Fibroblast of lung (primary cell): ENCODE data around the gene ZBTB43. TPM values are rescaled to one million over a fixed set of nuclear protein-coding genes. Genes with fewer than 3 reads are reported as not detected.

Experiments used
- DNase-seq, 2 donors: peaks; one replicate each; pipeline versions ENCODE4 v3.0.0 to v3.0.0-alpha.2; 2010; ENCODE audit warnings: low read depth in 2 of 2
- H2AFZ ChIP-seq: 2 replicates; pipeline ENCODE4 v1.5.1; 2012; ENCODE audit warnings: low read length, control low read depth, inconsistent platforms
- H3K27ac ChIP-seq: 2 replicates; pipeline ENCODE4 v1.5.1; 2011; ENCODE audit warnings: low read length, control low read depth; ENCODE audit not compliant: insufficient read depth
- H3K27me3 ChIP-seq: 2 replicates; pipeline ENCODE4 v1.5.1; 2011; ENCODE audit warnings: mild to moderate bottlenecking, low read length; ENCODE audit not compliant: control insufficient read depth, insufficient read depth
- H3K36me3 ChIP-seq: 2 replicates; pipeline ENCODE4 v1.5.1; 2011; ENCODE audit warnings: low read length; ENCODE audit not compliant: control insufficient read depth, insufficient read depth
- H3K4me1 ChIP-seq: 2 replicates; pipeline ENCODE4 v1.5.1; 2011; ENCODE audit warnings: low read length; ENCODE audit not compliant: control insufficient read depth, insufficient read depth; ENCODE audit errors: extremely low read depth
- H3K4me2 ChIP-seq: 2 replicates; pipeline ENCODE4 v1.5.1; 2011; ENCODE audit warnings: low read length, control low read depth; ENCODE audit not compliant: insufficient read depth; ENCODE audit errors: extremely low read depth
- H3K4me3 ChIP-seq, 4 experiments: fragments of 200-600 bp in 1 of 4; sonication (generic) in 1 of 4; replicated peaks in 1 of 4; 2 replicates each; pipeline ENCODE4 v1.5.1; 2011 to 2016; ENCODE audit warnings: low read length in 4 of 4, low read depth in 3 of 4, mild to moderate bottlenecking in 3 of 4, control low read depth in 2 of 4, inconsistent platforms in 1 of 4, mixed read lengths in 1 of 4; ENCODE audit not compliant: insufficient read depth in 1 of 4; ENCODE audit errors: control extremely low read depth in 1 of 4
- H3K79me2 ChIP-seq: 2 replicates; pipeline ENCODE4 v1.5.1; 2012; ENCODE audit warnings: mild to moderate bottlenecking, low read length, inconsistent platforms; ENCODE audit not compliant: control insufficient read depth, insufficient read depth
- H3K9ac ChIP-seq: 2 replicates; pipeline ENCODE4 v1.5.1; 2011; ENCODE audit warnings: mild to moderate bottlenecking, low read length, control low read depth; ENCODE audit not compliant: insufficient read depth
- H3K9me3 ChIP-seq: 2 replicates; pipeline ENCODE4 v1.5.1; 2012; ENCODE audit warnings: low read depth, low read length; ENCODE audit not compliant: control insufficient read depth, insufficient read depth
- H4K20me1 ChIP-seq: 2 replicates; pipeline ENCODE4 v1.5.1; 2011; ENCODE audit warnings: low read length; ENCODE audit not compliant: control insufficient read depth, insufficient read depth; ENCODE audit errors: extremely low read depth
- CTCF ChIP-seq, 2 donors: IDR thresholded peaks in 1 of 2; conservative IDR thresholded peaks in 1 of 2; 1 replicate in 1 of 2; 2 replicates in 1 of 2; pipeline ENCODE4 v1.5.1; 2011 to 2012; ENCODE audit warnings: low read length in 2 of 2, control low read depth in 1 of 2, inconsistent platforms in 1 of 2, low read depth in 1 of 2, mild to moderate bottlenecking in 1 of 2
- EZH2 ChIP-seq: IDR thresholded peaks from 2 replicates; pipeline ENCODE4 v1.5.1; 2012; ENCODE audit warnings: low read length, control low read depth, mild to moderate bottlenecking; ENCODE audit errors: missing control alignments
- polyA plus RNA-seq, 2 donors: library from polyadenylated mRNA; depleted of rRNA in 1 of 2; stranded (reverse) in 1 of 2; unstranded in 1 of 2; fragments of >200 nt; gene quantifications; 2 replicates each; pipeline ENCODE4 v1.2.1, GENCODE V29; 2011 to 2012; ENCODE audit warnings: missing spikeins in 1 of 2
- total RNA-seq: library from RNA; depleted of rRNA; stranded (reverse); fragments of >200 nt; gene quantifications from 2 replicates; pipeline ENCODE4 v1.2.1, GENCODE V29; 2014

ZBTB43 gene
- total and polyA plus RNA-seq, 2 donors (not counting 1 experiment from before 2014, with no cell fraction given) = 6.8 to 12.6 TPM

- H3K79me2 ChIP-seq = no peaks in the 10 kb centered on the region
- no peaks in the 10 kb centered on the region for H4K20me1 ChIP-seq
- no peak for DNase-seq
- no peaks in the 10 kb centered on the region for H3K4me1 ChIP-seq
- H3K4me2 ChIP-seq = no peak overlapping the region
- H3K36me3 ChIP-seq = no peaks in the 10 kb centered on the region
- no peaks in the 10 kb centered on the region for H3K27me3 ChIP-seq
- H3K27ac ChIP-seq = no peak overlapping the region
- no peak for TF ChIP-seq CTCF (conservative IDR thresholded peaks at IDR 0.05 in 1 of 2, IDR thresholded peaks at IDR 0.05 in 1 of 2; ENCODE audit: low read depth in 1 of 2, low read length in 2 of 2)
- no peak for TF ChIP-seq EZH2
- H3K4me3 ChIP-seq = no peak overlapping the region
- no peak overlapping the region for H3K9ac ChIP-seq
- no peaks in the 10 kb centered on the region for H3K9me3 ChIP-seq
- no peak overlapping the region for H2AFZ ChIP-seq
Measured at GRCh38 chr9:126756238-126756637, 48.6 kb upstream of the ZBTB43 start.

- no peaks in the 10 kb centered on the region for H3K4me1 ChIP-seq
- H3K79me2 ChIP-seq = no peaks in the 10 kb centered on the region
- H3K9me3 ChIP-seq = no peaks in the 10 kb centered on the region
- no peaks in the 10 kb centered on the region for H3K27me3 ChIP-seq
- H4K20me1 ChIP-seq = no peaks in the 10 kb centered on the region
- H2AFZ ChIP-seq = no peak overlapping the region
- TF ChIP-seq EZH2 = no peak
- no peak for TF ChIP-seq CTCF (conservative IDR thresholded peaks at IDR 0.05 in 1 of 2, IDR thresholded peaks at IDR 0.05 in 1 of 2; ENCODE audit: low read depth in 1 of 2, low read length in 2 of 2)
- H3K9ac ChIP-seq = no peak overlapping the region
- no peak overlapping the region for H3K4me2 ChIP-seq
- no peak for DNase-seq
- no peak overlapping the region for H3K4me3 ChIP-seq
- H3K36me3 ChIP-seq = no peaks in the 10 kb centered on the region
- no peak overlapping the region for H3K27ac ChIP-seq
Measured at GRCh38 chr9:126756876-126757415, 47.9 kb upstream of the ZBTB43 start.

GRCh38 chr9:126758916-126759585, 45.8 kb upstream of the ZBTB43 start:
- TF ChIP-seq CTCF (conservative IDR thresholded peaks at IDR 0.05 in 1 of 2, IDR thresholded peaks at IDR 0.05 in 1 of 2; ENCODE audit: low read depth in 1 of 2, low read length in 2 of 2) = no peak
- DNase-seq = no peak
- Histone ChIP-seq H3K4me1 (no peaks in the 10 kb centered on the region), H3K27ac (no peak overlapping the region), H3K79me2 (no peaks in the 10 kb centered on the region), H4K20me1 (no peaks in the 10 kb centered on the region), H3K9me3 (no peaks in the 10 kb centered on the region), H3K4me3 (no peak overlapping the region), H2AFZ (no peak overlapping the region), H3K36me3 (no peaks in the 10 kb centered on the region), H3K4me2 (no peak overlapping the region), H3K9ac (no peak overlapping the region), H3K27me3 (no peaks in the 10 kb centered on the region)
